Stimulated activated CD8-positive, alpha-beta memory T cell treated with anti-CD3 and anti-CD28 coated beads, Interleukin-15, amount 100 ng/mL, for 48 hours (primary cell): ENCODE measurements around the gene NPPC.
"Not testable (repeated sequence)": the region's sequence is repeated elsewhere in the genome, so short reads cannot be mapped to it uniquely, and the experiment has no call there.

Source experiments
- DNase-seq, 2 donors: peaks; one replicate each; pipeline ENCODE4 v3.0.0-alpha.2; 2020; ENCODE audit warnings: low read depth in 2 of 2

The NPPC gene

GRCh38 chr2:231886071-231886681 is 40.0 kb downstream of the NPPC start:
- DNase-seq: no peak

- DNase-seq: no peak
Measured at GRCh38 chr2:231884438-231885140, 41.6 kb downstream of the NPPC start.

GRCh38 chr2:231883468-231883881 is 42.7 kb downstream of the NPPC start:
- no peak for DNase-seq

- no peak for DNase-seq
Measured at GRCh38 chr2:231882646-231883045, 43.5 kb downstream of the NPPC start.

- not testable (repeated sequence) for DNase-seq
Measured at GRCh38 chr2:231880371-231880770, 45.8 kb downstream of the NPPC start.

GRCh38 chr2:231879216-231879615 is 47.0 kb downstream of the NPPC start:
- DNase-seq: no peak

- no peak for DNase-seq
Measured at GRCh38 chr2:231877533-231878456, 48.4 kb downstream of the NPPC start.

GRCh38 chr2:231874944-231875343 is 51.3 kb downstream of the NPPC start:
- DNase-seq: no peak
